ENCODE results near the gene FTSJ1. TPM values are rescaled to one million over a fixed set of nuclear protein-coding genes. Genes with fewer than 3 reads are reported as not detected.

FTSJ1 gene
- total RNA-seq, 1 experiment from 2014 or later = 22.9 TPM

DNA sequence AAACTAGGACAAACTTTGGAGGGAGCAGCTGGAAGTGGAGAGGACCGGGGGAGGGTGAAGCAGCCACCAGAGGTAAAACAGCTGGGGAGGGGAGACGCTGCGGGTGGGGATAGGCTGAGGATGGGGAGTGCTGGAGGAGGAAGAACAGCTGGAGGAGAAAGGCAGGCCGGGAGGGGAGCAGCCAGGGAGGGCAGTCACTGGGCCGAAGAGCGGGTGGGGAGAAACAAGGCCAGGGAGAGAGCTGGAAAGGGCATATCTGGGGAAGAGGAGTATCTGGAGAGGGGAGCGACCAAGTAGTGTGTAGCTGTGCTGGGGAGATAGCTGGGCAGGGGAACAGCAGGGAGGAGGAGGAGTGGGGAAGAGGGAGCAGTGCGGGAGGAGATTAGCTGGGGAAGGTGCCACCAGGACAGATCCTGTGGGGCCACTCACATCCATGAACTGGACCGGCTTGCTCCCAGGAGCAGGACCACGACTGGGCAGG is 8.7 kb upstream of the FTSJ1 start:
- Histone ChIP-seq H3K79me2 (ENCODE audit: low read length) (no peaks in the 10 kb centered on the region), H4K20me1 (ENCODE audit: insufficient read depth, low read depth, low read length) (no peaks in the 10 kb centered on the region), H3K4me2 (ENCODE audit: low read depth, low read length, poor library complexity, severe bottlenecking) (no peak overlapping the region), H3K9me2 (replicated peaks; ENCODE audit: insufficient read depth, low read length) (no peaks in the 10 kb centered on the region), H2AFZ (ENCODE audit: low read length) (no peak overlapping the region), H3K36me3 (ENCODE audit: insufficient read depth, low read length) (no peaks in the 10 kb centered on the region), H3K4me3 (ENCODE audit: low read length) (no peak overlapping the region), H3K27ac (ENCODE audit: low read length) (no peak overlapping the region), H3K4me1 (ENCODE audit: low read length) (no peaks in the 10 kb centered on the region), H3K9me3 (ENCODE audit: low read length) (no peaks in the 10 kb centered on the region), H3K27me3 (ENCODE audit: low read length) (no peaks in the 10 kb centered on the region), H3K9ac (ENCODE audit: low read length) (no peak overlapping the region)
- DNase-seq = peak; percentile 14

DNA sequence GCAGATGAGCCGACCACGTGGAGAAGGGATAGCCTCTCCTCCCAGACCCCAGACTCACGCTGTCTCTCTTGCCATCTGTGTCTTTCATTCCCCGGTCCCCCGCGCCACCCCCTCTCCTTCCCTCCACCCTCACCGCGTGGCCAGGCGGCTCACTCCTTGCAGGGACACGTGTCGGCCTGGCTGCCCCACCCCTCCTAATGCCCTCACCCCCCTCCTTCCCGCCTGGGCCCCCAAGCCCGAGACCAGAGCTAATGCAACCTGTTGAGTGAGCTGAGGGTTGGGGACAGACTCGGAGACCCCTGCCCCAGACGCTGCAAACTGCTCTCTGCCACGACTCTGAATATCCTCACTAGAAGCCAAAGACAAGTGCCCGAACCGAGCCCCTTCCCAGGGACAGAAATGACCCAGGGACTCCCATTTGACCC is 7.7 kb upstream of the FTSJ1 start:
- Histone ChIP-seq H3K4me3 (ENCODE audit: low read length) (no peak overlapping the region), H3K9ac (ENCODE audit: low read length) (no peak overlapping the region), H3K27me3 (ENCODE audit: low read length) (no peaks in the 10 kb centered on the region), H3K36me3 (ENCODE audit: insufficient read depth, low read length) (no peaks in the 10 kb centered on the region), H3K4me1 (ENCODE audit: low read length) (no peaks in the 10 kb centered on the region), H2AFZ (ENCODE audit: low read length) (no peak overlapping the region), H3K9me2 (replicated peaks; ENCODE audit: insufficient read depth, low read length) (no peaks in the 10 kb centered on the region), H3K27ac (ENCODE audit: low read length) (no peak overlapping the region), H3K4me2 (ENCODE audit: low read depth, low read length, poor library complexity, severe bottlenecking) (no peak overlapping the region), H3K79me2 (ENCODE audit: low read length) (no peaks in the 10 kb centered on the region), H4K20me1 (ENCODE audit: insufficient read depth, low read depth, low read length) (no peaks in the 10 kb centered on the region), H3K9me3 (ENCODE audit: low read length) (no peaks in the 10 kb centered on the region)
- DNase-seq = no peak

DNA sequence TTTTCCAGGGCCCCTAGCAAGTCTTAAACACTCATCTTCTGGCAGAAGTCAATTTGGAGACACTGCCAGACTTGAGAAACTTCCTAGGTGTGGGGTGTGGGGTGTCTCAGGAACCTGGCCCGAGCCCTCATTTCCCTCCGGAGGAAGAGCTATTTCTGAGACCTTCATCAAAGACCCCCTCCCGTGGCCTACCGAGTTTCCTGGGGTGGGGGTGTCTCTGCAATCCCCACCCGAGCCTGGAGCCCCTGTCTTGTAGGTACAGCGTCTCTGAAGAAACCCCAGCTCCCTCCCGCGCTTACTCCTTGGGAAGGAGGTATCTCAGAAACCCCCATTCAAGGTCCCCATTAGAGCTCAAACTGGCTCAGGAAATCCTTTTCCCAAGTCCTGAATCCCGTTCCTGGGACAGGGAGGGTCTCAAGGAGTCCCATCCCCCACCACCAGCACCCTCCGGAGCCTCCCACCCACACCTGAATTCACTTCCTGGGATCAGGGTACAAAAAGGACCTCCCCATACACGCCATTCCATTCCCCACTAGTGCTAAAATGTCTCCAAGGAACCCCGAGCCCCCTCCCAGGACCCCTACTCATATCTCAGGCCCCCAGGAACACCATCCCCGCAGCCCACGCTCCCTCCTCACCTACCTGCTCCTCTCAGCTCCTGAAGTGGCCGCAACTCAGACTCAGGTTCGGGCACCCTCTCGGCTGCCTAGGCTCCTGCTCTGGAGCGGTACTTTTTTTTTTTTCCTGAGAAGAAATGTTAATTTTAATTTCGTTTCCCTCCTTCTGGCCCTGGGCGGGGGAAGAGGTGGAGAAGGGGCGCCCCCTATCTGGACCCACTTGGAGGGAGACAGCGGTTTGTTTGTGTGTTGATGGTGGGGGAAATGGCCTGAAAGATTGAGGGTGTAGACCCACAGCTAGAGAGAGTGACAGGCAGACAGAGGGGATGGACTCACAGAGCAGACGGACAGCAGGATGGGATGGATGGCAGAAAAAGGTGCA is 7.0 kb upstream of the FTSJ1 start:
- Histone ChIP-seq H3K27ac (ENCODE audit: low read length) (no peak overlapping the region), H3K9me2 (replicated peaks; ENCODE audit: insufficient read depth, low read length) (no peaks in the 10 kb centered on the region), H4K20me1 (ENCODE audit: insufficient read depth, low read depth, low read length) (no peaks in the 10 kb centered on the region), H3K36me3 (ENCODE audit: insufficient read depth, low read length) (no peaks in the 10 kb centered on the region), H2AFZ (ENCODE audit: low read length) (no peak overlapping the region), H3K9ac (ENCODE audit: low read length) (no peak overlapping the region), H3K27me3 (ENCODE audit: low read length) (no peaks in the 10 kb centered on the region), H3K4me1 (ENCODE audit: low read length) (no peaks in the 10 kb centered on the region), H3K9me3 (ENCODE audit: low read length) (no peaks in the 10 kb centered on the region), H3K4me2 (ENCODE audit: low read depth, low read length, poor library complexity, severe bottlenecking) (no peak overlapping the region), H3K79me2 (ENCODE audit: low read length) (no peaks in the 10 kb centered on the region), H3K4me3 (ENCODE audit: low read length) (no peak overlapping the region)
- DNase-seq = no peak

DNA sequence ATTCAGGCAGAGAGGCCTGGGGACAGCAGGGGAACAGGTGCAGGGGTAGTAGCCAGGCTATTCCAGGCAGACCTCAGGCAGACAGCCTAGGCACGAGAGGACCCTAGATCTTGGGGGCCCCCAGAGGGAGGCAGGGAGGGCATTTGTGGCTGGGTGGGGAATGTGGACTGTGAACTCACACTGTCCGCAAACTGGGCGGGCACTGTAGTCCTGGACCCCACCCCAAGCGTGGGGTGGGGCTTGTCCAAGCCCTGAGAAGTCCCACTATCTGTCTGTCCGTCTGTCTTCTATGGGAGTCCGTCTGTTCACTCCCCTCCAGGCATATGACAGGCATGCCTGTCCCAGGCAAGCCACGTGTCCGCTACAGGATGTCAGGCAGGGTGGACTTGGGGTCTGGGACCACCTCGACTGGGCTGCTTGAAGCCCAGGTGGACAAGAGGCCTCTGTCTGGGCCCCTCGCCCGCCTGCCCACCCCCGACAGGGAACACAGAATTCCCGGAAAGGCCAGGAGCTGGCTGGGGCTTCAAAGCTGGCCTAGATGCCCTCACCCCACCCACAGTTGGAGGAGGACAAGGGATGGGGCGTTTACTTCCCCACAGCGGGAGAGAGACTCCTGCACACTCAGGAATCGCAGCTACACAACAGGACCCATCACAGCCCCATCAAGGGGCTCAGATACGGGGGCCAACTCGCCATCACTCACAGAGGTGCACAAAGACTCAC is 5.7 kb upstream of the FTSJ1 start, which contains the start of gene SLC38A5:
Gene SLC38A5 (minus strand): TSS at position 151 of the 723 bp plus-strand sequence. CDS start 2,336 bp downstream, outside the sequence.
- H3K27me3 ChIP-seq (ENCODE audit: low read length) = no peaks in the 10 kb centered on the region
- H3K4me3 ChIP-seq (ENCODE audit: low read length) = no peak within 1 kb of the TSS
- no peak within 1 kb of the TSS for H3K4me2 ChIP-seq (ENCODE audit: low read depth, low read length, poor library complexity, severe bottlenecking)
- H3K9me2 ChIP-seq (replicated peaks; ENCODE audit: insufficient read depth, low read length) = no peaks in the 10 kb centered on the region
- H2AFZ ChIP-seq (ENCODE audit: low read length) = no peak within 1 kb of the TSS
- no peaks in the 10 kb centered on the region for H3K9me3 ChIP-seq (ENCODE audit: low read length)
- no peak within 1 kb of the TSS for H3K27ac ChIP-seq (ENCODE audit: low read length)
- H3K79me2 ChIP-seq (ENCODE audit: low read length) = no peaks in the 10 kb centered on the region
- peaks cover 4% of the 10 kb centered on the region for H3K4me1 ChIP-seq (ENCODE audit: low read length)
- no peak within 1 kb of the TSS for H3K9ac ChIP-seq (ENCODE audit: low read length)
- H3K36me3 ChIP-seq (ENCODE audit: insufficient read depth, low read length) = no peaks in the 10 kb centered on the region
- no peaks in the 10 kb centered on the region for H4K20me1 ChIP-seq (ENCODE audit: insufficient read depth, low read depth, low read length)
- peak; percentile 33 for DNase-seq

DNA sequence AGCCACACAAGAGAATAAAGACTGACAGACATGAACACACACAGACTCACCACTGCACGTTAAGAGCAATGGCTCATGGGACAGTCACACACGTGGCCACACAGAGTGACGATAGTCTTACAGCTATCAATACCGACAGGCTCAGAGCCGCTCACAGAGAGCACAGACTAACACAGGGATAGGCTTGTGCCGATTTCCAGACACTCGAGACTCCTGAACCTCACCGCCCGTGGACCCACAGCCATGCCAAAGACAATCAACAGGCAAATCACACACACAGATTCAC is 5.2 kb upstream of the FTSJ1 start:
- H3K4me2 ChIP-seq (ENCODE audit: low read depth, low read length, poor library complexity, severe bottlenecking) = no peak overlapping the region
- H2AFZ ChIP-seq (ENCODE audit: low read length) = no peak overlapping the region

DNA sequence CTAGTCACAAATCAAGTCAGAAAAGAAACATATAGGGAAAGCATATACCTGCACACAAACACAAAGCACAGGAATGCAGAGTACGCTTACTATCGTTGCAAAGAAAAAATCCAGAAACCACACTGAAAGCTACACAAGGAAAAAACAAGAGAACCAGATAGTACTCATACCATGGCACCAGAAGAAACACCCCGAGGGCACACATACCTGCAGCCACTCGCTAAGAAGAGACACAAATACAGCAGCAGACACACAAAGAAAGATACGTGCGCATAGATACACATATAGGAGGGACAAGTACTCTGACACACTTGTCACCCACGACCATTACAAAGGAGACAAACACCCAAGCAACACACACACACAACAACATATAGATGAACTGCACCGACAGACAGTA is 4.5 kb upstream of the FTSJ1 start:
- no peak overlapping the region for H3K4me3 ChIP-seq (ENCODE audit: low read length)
- H3K79me2 ChIP-seq (ENCODE audit: low read length) = peaks cover 5% of the 10 kb centered on the region
- no peaks in the 10 kb centered on the region for H3K36me3 ChIP-seq (ENCODE audit: insufficient read depth, low read length)
- H3K27ac ChIP-seq (ENCODE audit: low read length) = no peak overlapping the region
- no peak overlapping the region for H3K9ac ChIP-seq (ENCODE audit: low read length)
- peaks cover 4% of the 10 kb centered on the region for H3K4me1 ChIP-seq (ENCODE audit: low read length)
- H3K27me3 ChIP-seq (ENCODE audit: low read length) = no peaks in the 10 kb centered on the region
- H3K4me2 ChIP-seq (ENCODE audit: low read depth, low read length, poor library complexity, severe bottlenecking) = no peak overlapping the region
- H3K9me2 ChIP-seq (replicated peaks; ENCODE audit: insufficient read depth, low read length) = no peaks in the 10 kb centered on the region
- no peak for DNase-seq
- no peaks in the 10 kb centered on the region for H4K20me1 ChIP-seq (ENCODE audit: insufficient read depth, low read depth, low read length)
- no peak overlapping the region for H2AFZ ChIP-seq (ENCODE audit: low read length)
- H3K9me3 ChIP-seq (ENCODE audit: low read length) = no peaks in the 10 kb centered on the region

More for the DNA sequence above, 5.2 kb upstream of the FTSJ1 start:
- peak; percentile 38 for DNase-seq
- peaks cover 4% of the 10 kb centered on the region for H3K4me1 ChIP-seq (ENCODE audit: low read length)
- no peak overlapping the region for H3K9ac ChIP-seq (ENCODE audit: low read length)
- H3K79me2 ChIP-seq (ENCODE audit: low read length) = no peaks in the 10 kb centered on the region
- H3K4me3 ChIP-seq (ENCODE audit: low read length) = no peak overlapping the region
- no peaks in the 10 kb centered on the region for H3K9me3 ChIP-seq (ENCODE audit: low read length)
- H3K9me2 ChIP-seq (replicated peaks; ENCODE audit: insufficient read depth, low read length) = no peaks in the 10 kb centered on the region
- H3K27me3 ChIP-seq (ENCODE audit: low read length) = no peaks in the 10 kb centered on the region
- no peaks in the 10 kb centered on the region for H3K36me3 ChIP-seq (ENCODE audit: insufficient read depth, low read length)
- no peaks in the 10 kb centered on the region for H4K20me1 ChIP-seq (ENCODE audit: insufficient read depth, low read depth, low read length)
- no peak overlapping the region for H3K27ac ChIP-seq (ENCODE audit: low read length)

DNA sequence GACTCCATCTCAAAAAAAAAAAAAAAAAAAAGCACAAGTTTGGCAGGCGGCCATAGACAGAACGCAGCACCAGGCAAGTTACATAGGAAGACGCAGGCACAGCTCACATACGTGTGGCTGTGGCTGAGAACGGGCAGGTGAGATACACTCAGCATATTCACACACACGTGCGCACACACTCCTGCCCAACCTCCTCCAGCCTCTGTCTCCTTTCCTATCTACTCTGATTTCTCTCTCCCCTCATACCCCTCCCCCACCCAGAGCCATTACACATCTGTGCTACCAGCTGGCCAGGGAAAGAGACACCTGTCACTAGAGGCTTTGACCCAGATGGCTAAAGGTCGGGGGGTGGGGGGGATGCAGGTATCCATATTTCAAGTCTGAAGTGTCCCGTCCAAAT is 3.8 kb upstream of the FTSJ1 start:
- no peaks in the 10 kb centered on the region for H3K9me3 ChIP-seq (ENCODE audit: low read length)
- no peaks in the 10 kb centered on the region for H4K20me1 ChIP-seq (ENCODE audit: insufficient read depth, low read depth, low read length)
- peaks cover 7% of the 10 kb centered on the region for H3K4me1 ChIP-seq (ENCODE audit: low read length)
- no peak overlapping the region for H3K4me2 ChIP-seq (ENCODE audit: low read depth, low read length, poor library complexity, severe bottlenecking)
- H3K9me2 ChIP-seq (replicated peaks; ENCODE audit: insufficient read depth, low read length) = no peaks in the 10 kb centered on the region
- no peak overlapping the region for H2AFZ ChIP-seq (ENCODE audit: low read length)
- DNase-seq = no peak
- no peak overlapping the region for H3K27ac ChIP-seq (ENCODE audit: low read length)
- H3K36me3 ChIP-seq (ENCODE audit: insufficient read depth, low read length) = no peaks in the 10 kb centered on the region
- H3K79me2 ChIP-seq (ENCODE audit: low read length) = peaks cover 12% of the 10 kb centered on the region
- no peak overlapping the region for H3K9ac ChIP-seq (ENCODE audit: low read length)
- no peaks in the 10 kb centered on the region for H3K27me3 ChIP-seq (ENCODE audit: low read length)
- H3K4me3 ChIP-seq (ENCODE audit: low read length) = no peak overlapping the region

All from Karpas-422 (cell line).